K562 (cell line): ENCODE results near the gene GALP. TPM values are rescaled to one million over a fixed set of nuclear protein-coding genes. Genes with fewer than 3 reads are reported as not detected.
A peak's percentile ranks its signal among the peaks of the same experiment; 100 is the strongest.
"Not testable (repeated sequence)": the region's sequence is repeated elsewhere in the genome, so short reads cannot be mapped to it uniquely, and the experiment has no call there.

Experiments
- ATAC-seq: fragments of 200-7000 bp; cut with Tn5 transposase; 3 replicates; pipeline ENCODE4 v1.9.1; 2020; ENCODE audit warnings: moderate library complexity
- BruUV-seq: library from RNA; stranded (reverse); fragments of 400-500 nt; replicated peaks from 2 replicates; lab custom pipeline; 2021; lab: Mats Ljungman, UMichigan
- CTCF ChIA-PET: fragments of 300-600 bp; formaldehyde crosslinking; extraction: SDS; loops from one replicate; lab custom pipeline; 2021; ENCODE audit warnings: low intra/inter-chr PET ratio; lab: Yijun Ruan, JAX
- POLR2A ChIA-PET: fragments of 300-600, 350-650 bp; sonication (Branson Sonifier 250); formaldehyde crosslinking; extraction: SDS; loops from one replicate; lab custom pipeline; 2021; ENCODE audit warnings: antibody characterized with exemption, inconsistent platforms; lab: Yijun Ruan, JAX
- DNase-seq, 4 experiments: peaks; one replicate each; pipeline versions ENCODE4 v3.0.0 to v3.0.0-alpha.2; 2011 to 2018; ENCODE audit warnings: low spot score in 3 of 4, mixed read lengths in 3 of 4; ENCODE audit errors: extremely low read depth in 1 of 4
- FAIRE-seq: peaks from 2 replicates; lab custom pipeline; 2011; peaks lifted over from hg19 to GRCh38; lab: Jason Lieb, UNC
- H2AFZ ChIP-seq: 2 replicates; pipeline ENCODE4 v1.6.0; 2011; ENCODE audit warnings: low read depth, low read length, control low read depth, inconsistent platforms
- H3K27ac ChIP-seq: fragments of 200-600 bp; 3 replicates; pipeline ENCODE4 v1.8.0; 2011; ENCODE audit warnings: low read depth, mild to moderate bottlenecking, control low read depth, inconsistent platforms, low read length, moderate library complexity, mixed read lengths; ENCODE audit errors: extremely low read depth
- H3K27me3 ChIP-seq, 2 experiments: fragments of 300-600 bp in 1 of 2; 2 replicates in 1 of 2; 3 replicates in 1 of 2; pipeline versions ENCODE4 v1.6.0 to v1.8.0; 2011; ENCODE audit warnings: inconsistent platforms in 2 of 2, low read length in 2 of 2, mild to moderate bottlenecking in 1 of 2, mixed read lengths in 1 of 2, moderate library complexity in 1 of 2; ENCODE audit not compliant: control insufficient read depth in 2 of 2, insufficient read depth in 2 of 2
- H3K36me3 ChIP-seq: fragments of 300-600 bp; 3 replicates; pipeline ENCODE4 v1.8.0; 2011; ENCODE audit warnings: mild to moderate bottlenecking, low read length, inconsistent platforms; ENCODE audit not compliant: control insufficient read depth, insufficient read depth
- H3K4me1 ChIP-seq, 2 experiments: fragments of 200-600 bp in 1 of 2; replicated peaks in 1 of 2; 2 replicates in 1 of 2; 3 replicates in 1 of 2; pipeline versions ENCODE4 v1.5.1 to v1.8.0; 2011; ENCODE audit warnings: inconsistent platforms in 2 of 2, low read length in 2 of 2, mild to moderate bottlenecking in 1 of 2, mixed read lengths in 1 of 2, moderate library complexity in 1 of 2; ENCODE audit not compliant: control insufficient read depth in 2 of 2, insufficient read depth in 2 of 2
- H3K4me2 ChIP-seq: 2 replicates; pipeline ENCODE4 v1.6.1; 2011; ENCODE audit warnings: low read length, control low read depth, inconsistent platforms, mixed read lengths; ENCODE audit not compliant: insufficient read depth
- H3K4me3 ChIP-seq: fragments of 200-600 bp; sonication (generic), shearing (Covaris generic); 2 replicates; pipeline ENCODE4 v1.5.1; 2016; ENCODE audit warnings: control low read depth, inconsistent platforms
- H3K79me2 ChIP-seq: fragments of 200-600 bp; 3 replicates; pipeline ENCODE4 v1.8.0; 2011; ENCODE audit warnings: low read length, inconsistent platforms; ENCODE audit not compliant: control insufficient read depth, insufficient read depth
- H3K9ac ChIP-seq, 2 experiments: 2 replicates each; pipeline versions ENCODE4 v1.6.0 to v1.6.1; 2011; ENCODE audit warnings: low read depth in 2 of 2, low read length in 2 of 2, control low read depth in 1 of 2, inconsistent platforms in 1 of 2, mild to moderate bottlenecking in 1 of 2, mixed read lengths in 1 of 2; ENCODE audit not compliant: insufficient read depth in 1 of 2
- H3K9me1 ChIP-seq: one replicate; pipeline ENCODE4 v1.6.0; 2011; ENCODE audit warnings: inconsistent platforms, mild to moderate bottlenecking, low read length, moderate library complexity; ENCODE audit not compliant: control insufficient read depth, insufficient read depth
- H3K9me3 ChIP-seq: replicated peaks from 2 replicates; pipeline ENCODE4 v1.5.1; 2011; ENCODE audit warnings: low read depth, low read length, inconsistent platforms; ENCODE audit not compliant: control insufficient read depth, insufficient read depth
- H4K20me1 ChIP-seq: replicated peaks from 2 replicates; pipeline ENCODE4 v1.6.1; 2011; ENCODE audit warnings: low read length, inconsistent platforms, mixed read lengths; ENCODE audit not compliant: control insufficient read depth, insufficient read depth
- CHD4 ChIP-seq: fragments of 200-600 bp; sonication (generic); IDR thresholded peaks from 3 replicates; pipeline ENCODE4 v1.6.1; 2012; ENCODE audit warnings: low read depth, mild to moderate bottlenecking, mixed read lengths, low read length, inconsistent platforms; ENCODE audit not compliant: insufficient read depth, insufficient replicate concordance, poor library complexity, severe bottlenecking
- ESRRA ChIP-seq: fragments of 450-650 bp; IDR thresholded peaks from 2 replicates; pipeline ENCODE4 v1.6.1; 2014; ENCODE audit warnings: low read depth, mild to moderate bottlenecking, moderate library complexity, borderline replicate concordance
- JUNB ChIP-seq: fragments of 450-650 bp; formaldehyde crosslinking; conservative IDR thresholded peaks from 2 replicates; pipeline ENCODE4 v1.4.0; 2020; ENCODE audit warnings: mild to moderate bottlenecking
- KDM1A ChIP-seq, 2 experiments: fragments of 450-650 bp; IDR thresholded peaks; 2 replicates each; pipeline ENCODE4 v1.6.1; 2016; ENCODE audit warnings: mild to moderate bottlenecking in 2 of 2
- NR2C2 ChIP-seq, 2 experiments: fragments of 200-800 bp in 1 of 2; sonication (Bioruptor generic) in 1 of 2; sonication (generic) in 1 of 2; formaldehyde crosslinking in 1 of 2; IDR thresholded peaks; 2 replicates each; pipeline versions ENCODE4 v1.6.1 to v1.8.0; 2016 to 2022; ENCODE audit warnings: mild to moderate bottlenecking in 1 of 2, missing compliant biosample characterization in 1 of 2, missing genetic modification characterization in 1 of 2, missing genetic modification reagents in 1 of 2
- RBM25 ChIP-seq: fragments of 200-400 bp; formaldehyde crosslinking; IDR thresholded peaks from 2 replicates; pipeline ENCODE4 v1.6.1; 2018; ENCODE audit warnings: low read length, low read depth, moderate library complexity; ENCODE audit not compliant: severe bottlenecking
- ZNF146 ChIP-seq: IDR thresholded peaks from one replicate; pipeline ENCODE4 v1.6.1; 2018; ENCODE audit warnings: missing compliant biosample characterization; ENCODE audit not compliant: unreplicated experiment
- WGBS: fragments of 100-300 bp; shearing (Covaris generic); methylation state at CpG from one replicate; pipeline ENCODE4 v1.1.6; 2016; ENCODE audit warnings: low coverage, mixed read lengths; ENCODE audit not compliant: insufficient coverage; ENCODE audit errors: missing lambda C conversion rate; 5-methylcytosine and 5-hydroxymethylcytosine counted together
- in situ Hi-C: fragments of 300-500 bp; cut with MboI; formaldehyde crosslinking; loops from 4 replicates; pipeline ENCODE4 v1.15.0; 2018; ENCODE audit warnings: inconsistent platforms, mixed read lengths
- intact Hi-C: fragments of 100-400 bp; cut with micrococcal nuclease; formaldehyde crosslinking; loops from 2 replicates; pipeline ENCODE4 v1.14.2; 2022
- polyA plus RNA-seq, 8 experiments: library from polyadenylated mRNA; depleted of rRNA in 4 of 8; stranded (reverse) in 5 of 8; unstranded in 3 of 8; fragments of >200 nt; fragmentation: Nextera tagmentation in 2 of 8; fragmentation: Illumina TruSeq in 1 of 8; extraction: Ambion mirVana in 2 of 8; extraction: Trizol in 1 of 8; gene quantifications; 2 replicates each; pipeline versions ENCODE4 v1.2.1 to v1.2.3, GENCODE V29; 2011 to 2014; ENCODE audit warnings: inconsistent platforms in 1 of 8, missing spikeins in 1 of 8
- total RNA-seq, 7 experiments: library from RNA; depleted of rRNA in 6 of 7; stranded (reverse); fragments of >200 nt in 6 of 7; fragmentation: Illumina TruSeq in 2 of 7; extraction: Trizol in 2 of 7; gene quantifications; 2 replicates each; pipeline versions ENCODE4 v1.2.1 to v1.2.3, GENCODE V29; 2011 to 2021; ENCODE audit warnings: low replicate concordance in 1 of 7

The GALP gene
- total and polyA plus RNA-seq, 9 of the 15 experiments (the other 6 are each of a cell fraction or from before 2014, with no cell fraction given) = not detected

GRCh38 chr19:56148955-56149655 lies 26.7 kb upstream of the GALP start:
- CTCF ChIA-PET, H3K9me3 ChIP-seq, H3K27ac ChIP-seq, H4K20me1 ChIP-seq, H3K9me1 ChIP-seq, intact Hi-C loops, H3K4me1 ChIP-seq, BruUV-seq, H2AFZ ChIP-seq, ATAC-seq, H3K4me2 ChIP-seq, H3K27me3 ChIP-seq, POLR2A ChIA-PET, H3K9ac ChIP-seq, H3K4me3 ChIP-seq, FAIRE-seq, DNase-seq: not testable (repeated sequence)
- Histone ChIP-seq H3K79me2 (peaks cover 13% of the 10 kb centered on the region), H3K36me3 (peaks cover 27% of the 10 kb centered on the region; the same call in 2 of the 3 replicates)
- in situ Hi-C loops = loop anchor here (25.0 kb wide), 1 partner anchor 987 kb away; the partner anchor contains the start of genes DNAAF3 and TNNI3
- TF ChIP-seq ESRRA (peak; percentile 9; the same call in 1 of the 2 replicates), NR2C2 (CRISPR knock-in tag; IDR thresholded peaks at IDR 0.05) (peak; percentile 78), NR2C2 (tag; IDR thresholded peaks at IDR 0.05) (peak; percentile 72)
- WGBS = 81% methylated on average over 7 of the region's 12 CpGs

GRCh38 chr19:56149656-56150038 lies 26.2 kb upstream of the GALP start:
- H3K9ac ChIP-seq = no peak overlapping the region
- WGBS = 100% methylated on average over 5 of the region's 5 CpGs
- TF ChIP-seq RBM25 (peak; percentile 25), ZNF146 (CRISPR knock-in tag) (peak; percentile 88), KDM1A (IDR thresholded peaks at IDR 0.05) (peak in 1 of 2 experiments; percentile 38; a peak in 1 of 4 replicates), CHD4 (no peak), JUNB (CRISPR knock-in tag) (no peak)
- TF ChIP-seq, all 486 proteins: peak for 3
- no TSS peak for BruUV-seq
- Histone ChIP-seq H3K9me3 (no peaks in the 10 kb centered on the region), H2AFZ (no peak overlapping the region), H3K79me2 (peaks cover 7% of the 10 kb centered on the region), H3K9me1 (no peaks in the 10 kb centered on the region), H3K4me1 (peaks cover 0 to 3% of the 10 kb centered on the region in 2 experiments; a peak in 2 of 5 replicates), H4K20me1 (no peaks in the 10 kb centered on the region; the same call in 1 of the 2 replicates), H3K36me3 (peaks cover 29% of the 10 kb centered on the region; the same call in 2 of the 3 replicates), H3K27ac (no peak overlapping the region), H3K4me2 (no peak overlapping the region), H3K4me3 (no peak overlapping the region), H3K27me3 (no peaks in the 10 kb centered on the region)
- in situ Hi-C loops (loop anchor here (25.0 kb wide), 1 partner anchor 987 kb away; the partner anchor contains the start of genes DNAAF3 and TNNI3), intact Hi-C loops (no loop called here)
- ChIA-PET CTCF (no interaction called here), POLR2A (no interaction called here)
- no peak for DNase-seq
- FAIRE-seq = no peak
- ATAC-seq = no peak
